Measurements from ENCODE around the gene YWHAB.

The YWHAB gene

GRCh38 chr20:44938637-44939036, 53.1 kb downstream of the YWHAB start:
- no peak overlapping the region for H3K4me3 ChIP-seq (ENCODE audit: control insufficient read depth, low read depth, low read length)
- DNase-seq (ENCODE audit: low read depth), result peak; percentile 6
- no peak for TF ChIP-seq CTCF (conservative IDR thresholded peaks at IDR 0.05; ENCODE audit: control insufficient read depth, insufficient read depth, low read depth, low read length)

GRCh38 chr20:44941120-44941691, 55.7 kb downstream of the YWHAB start:
- H3K4me3 ChIP-seq (ENCODE audit: control insufficient read depth, low read depth, low read length), result no peak overlapping the region
- no peak for TF ChIP-seq CTCF (conservative IDR thresholded peaks at IDR 0.05; ENCODE audit: control insufficient read depth, insufficient read depth, low read depth, low read length)
- DNase-seq (ENCODE audit: low read depth), result no peak

GRCh38 chr20:44942264-44942973, 56.9 kb downstream of the YWHAB start:
- no peak overlapping the region for H3K4me3 ChIP-seq (ENCODE audit: control insufficient read depth, low read depth, low read length)
- DNase-seq (ENCODE audit: low read depth), result no peak
- no peak for TF ChIP-seq CTCF (conservative IDR thresholded peaks at IDR 0.05; ENCODE audit: control insufficient read depth, insufficient read depth, low read depth, low read length)

GRCh38 chr20:44943828-44944227, 58.3 kb downstream of the YWHAB start:
- DNase-seq (ENCODE audit: low read depth), result no peak
- TF ChIP-seq CTCF (conservative IDR thresholded peaks at IDR 0.05; ENCODE audit: control insufficient read depth, insufficient read depth, low read depth, low read length), result no peak
- no peak overlapping the region for H3K4me3 ChIP-seq (ENCODE audit: control insufficient read depth, low read depth, low read length)

GRCh38 chr20:44945261-44945660, 59.8 kb downstream of the YWHAB start:
- H3K4me3 ChIP-seq (ENCODE audit: control insufficient read depth, low read depth, low read length), result no peak overlapping the region
- no peak for TF ChIP-seq CTCF (conservative IDR thresholded peaks at IDR 0.05; ENCODE audit: control insufficient read depth, insufficient read depth, low read depth, low read length)
- no peak for DNase-seq (ENCODE audit: low read depth)

- H3K4me3 ChIP-seq (ENCODE audit: control insufficient read depth, low read depth, low read length), result no peak overlapping the region
- TF ChIP-seq CTCF (conservative IDR thresholded peaks at IDR 0.05; ENCODE audit: control insufficient read depth, insufficient read depth, low read depth, low read length), result no peak
- DNase-seq (ENCODE audit: low read depth), result peak; percentile 26
Observed at GRCh38 chr20:44946271-44946852, 60.9 kb downstream of the YWHAB start.
